Fibroblast of upper back skin (primary cell): ENCODE results near the gene CD4.

ENCODE experiments used
- DNase-seq: peaks from one replicate; pipeline ENCODE4 v3.0.0-alpha.2; 2013

The CD4 gene

GRCh38 chr12:6817098-6817497 lies 27.8 kb downstream of the CD4 start:
- no peak for DNase-seq

GRCh38 chr12:6817662-6818157 lies 28.4 kb downstream of the CD4 start:
- DNase-seq, result no peak

- no peak for DNase-seq
These were observed 28.9 kb downstream of the CD4 start for GRCh38 chr12:6818222-6818621.

GRCh38 chr12:6818645-6819044 lies 29.3 kb downstream of the CD4 start:
- DNase-seq, result no peak

GRCh38 chr12:6819106-6820030 lies 30.0 kb downstream of the CD4 start:
- no peak for DNase-seq

GRCh38 chr12:6820166-6820565 lies 30.8 kb downstream of the CD4 start:
- DNase-seq, result no peak

- DNase-seq, result peak; percentile 45
These were observed 32.5 kb downstream of the CD4 start, which contains the start of gene GPR162 for GRCh38 chr12:6821591-6822425. Gene GPR162, plus strand, starts transcription at chr12:6821821. Its CDS starts 2,078 bp downstream, at chr12:6823899.

GRCh38 chr12:6822426-6823135 lies 33.3 kb downstream of the CD4 start:
- DNase-seq, result no peak

- DNase-seq, result no peak
These were observed 34.1 kb downstream of the CD4 start for GRCh38 chr12:6823182-6824084.

GRCh38 chr12:6824085-6824775 lies 34.9 kb downstream of the CD4 start:
- no peak for DNase-seq

- peak; percentile 45 for DNase-seq
These were observed 35.6 kb downstream of the CD4 start for GRCh38 chr12:6824901-6825381.

GRCh38 chr12:6825398-6826124 lies 36.2 kb downstream of the CD4 start:
- peak; percentile 85 for DNase-seq

- no peak for DNase-seq
These were observed 36.9 kb downstream of the CD4 start for GRCh38 chr12:6826125-6826733.

GRCh38 chr12:6826734-6827436 lies 37.6 kb downstream of the CD4 start:
- no peak for DNase-seq

- DNase-seq, result peak; percentile 86
These were observed 38.1 kb downstream of the CD4 start for GRCh38 chr12:6827437-6827911.

- peak; percentile 54 for DNase-seq
These were observed 38.9 kb downstream of the CD4 start, which contains the start of gene P3H3 for GRCh38 chr12:6827982-6828780. Gene P3H3, plus strand, starts transcription at chr12:6828407. Its CDS starts 34 bp downstream, at chr12:6828441.

GRCh38 chr12:6828781-6829535 lies 39.6 kb downstream of the CD4 start:
- DNase-seq, result peak; percentile 57
